Natural killer cell (primary cell): Measurements from ENCODE around the gene OGN. TPM values are rescaled to one million over a fixed set of nuclear protein-coding genes. Genes with fewer than 3 reads are reported as not detected.

ENCODE experiments used
- ATAC-seq, 3 donors: fragments of 150-1000 bp in 2 of 3; fragments of 200-7000 bp in 1 of 3; cut with Tn5 transposase; 1 replicate in 1 of 3; 2 replicates in 2 of 3; pipeline ENCODE4 v1.10.0; 2021; ENCODE audit warnings: mild to moderate bottlenecking in 2 of 3, moderate library complexity in 2 of 3
- DNase-seq, 2 donors: peaks; one replicate each; pipeline versions ENCODE4 v3.0.0 to v3.0.0-alpha.2; 2013 to 2021; ENCODE audit warnings: mixed read lengths in 1 of 2
- H3K27ac ChIP-seq: one replicate; pipeline ENCODE4 v1.5.1; 2013; ENCODE audit warnings: mild to moderate bottlenecking, low read length
- H3K27me3 ChIP-seq: one replicate; pipeline ENCODE4 v1.6.1; 2013; ENCODE audit warnings: low read length; ENCODE audit not compliant: control insufficient read depth, insufficient read depth
- H3K36me3 ChIP-seq: one replicate; pipeline ENCODE4 v1.6.1; 2013; ENCODE audit warnings: low read length; ENCODE audit not compliant: control insufficient read depth, insufficient read depth
- H3K4me1 ChIP-seq: one replicate; pipeline ENCODE4 v1.6.1; 2013; ENCODE audit warnings: low read length; ENCODE audit not compliant: control insufficient read depth, insufficient read depth
- H3K4me3 ChIP-seq: one replicate; pipeline ENCODE4 v1.5.1; 2013; ENCODE audit warnings: low read length
- H3K9me3 ChIP-seq: one replicate; pipeline ENCODE4 v1.6.1; 2013; ENCODE audit warnings: low read length; ENCODE audit not compliant: control insufficient read depth, insufficient read depth
- H3K27ac Mint-ChIP-seq, 2 donors: one replicate each; pipeline ENCODE4 v1.8.0; 2022; ENCODE audit warnings: mild to moderate bottlenecking in 2 of 2, mixed read lengths in 2 of 2, moderate library complexity in 1 of 2
- H3K27me3 Mint-ChIP-seq, 2 donors: one replicate each; pipeline ENCODE4 v1.8.0; 2022; ENCODE audit warnings: low read depth in 2 of 2, mixed read lengths in 2 of 2
- H3K36me3 Mint-ChIP-seq: one replicate; pipeline ENCODE4 v1.8.0; 2022; ENCODE audit warnings: mixed read lengths
- H3K4me1 Mint-ChIP-seq, 2 donors: one replicate each; pipeline ENCODE4 v1.8.0; 2022; ENCODE audit warnings: mixed read lengths in 2 of 2
- H3K4me3 Mint-ChIP-seq: one replicate; pipeline ENCODE4 v1.8.0; 2022; ENCODE audit warnings: mild to moderate bottlenecking, moderate library complexity, mixed read lengths
- H3K9me3 Mint-ChIP-seq, 2 donors: one replicate each; pipeline ENCODE4 v1.8.0; 2022; ENCODE audit warnings: mixed read lengths in 2 of 2
- CTCF ChIP-seq: fragments of 200-600 bp; IDR thresholded peaks from one replicate; pipeline ENCODE4 v1.8.0; 2022; ENCODE audit warnings: antibody characterized with exemption
- WGBS: methylation state at CpG from one replicate; pipeline ENCODE4 v1.1.7; 2013; ENCODE audit warnings: missing lambda C conversion rate; ENCODE audit not compliant: insufficient coverage; 5-methylcytosine and 5-hydroxymethylcytosine counted together
- intact Hi-C: fragments of 100-400 bp; cut with micrococcal nuclease; formaldehyde crosslinking; loops from one replicate; pipeline ENCODE4 v1.14.2; 2022
- total RNA-seq, 4 donors: library from RNA; stranded (reverse); fragments of 120-200 nt in 1 of 4; gene quantifications; one replicate each; pipeline versions ENCODE4 v1.2.3 to v1.2.4, GENCODE V29; 2013 to 2022

OGN gene
- total RNA-seq, 3 donors from 2014 or later (not counting 1 experiment from before 2014, with no cell fraction given) = 0.18 to 0.33 TPM; not detected in 1

GRCh38 chr9:92345582-92345981 is 58.8 kb downstream of the OGN start:
- intact Hi-C loops = no loop called here
- H3K27ac Mint-ChIP-seq = no peak overlapping the region

GRCh38 chr9:92342825-92343488 is 61.4 kb downstream of the OGN start:
- H3K36me3 ChIP-seq = peaks cover 2% of the 10 kb centered on the region
- no peak overlapping the region for H3K4me3 ChIP-seq
- WGBS = no CpG with 5 or more reads among the region's 1 CpG
- no peaks in the 10 kb centered on the region for H3K27me3 Mint-ChIP-seq
- no peaks in the 10 kb centered on the region for H3K9me3 ChIP-seq
- H3K27ac Mint-ChIP-seq = no peak overlapping the region
- peaks cover 3 to 5% of the 10 kb centered on the region in 2 donors for H3K9me3 Mint-ChIP-seq
- no peaks in the 10 kb centered on the region for H3K27me3 ChIP-seq
- H3K4me3 Mint-ChIP-seq = no peak overlapping the region
- H3K36me3 Mint-ChIP-seq = no peaks in the 10 kb centered on the region
- no peak overlapping the region for H3K27ac ChIP-seq
- no peaks in the 10 kb centered on the region for H3K4me1 ChIP-seq
- no peaks in the 10 kb centered on the region for H3K4me1 Mint-ChIP-seq
- ATAC-seq = no peak
- no peak for DNase-seq
- no peak for TF ChIP-seq CTCF
- intact Hi-C loops = loop anchor here (5.0 kb wide), 2 partner anchors 94 to 289 kb away; no protein-coding TSS in a partner anchor

More at GRCh38 chr9:92345582-92345981, 58.8 kb downstream of the OGN start:
- H3K27me3 Mint-ChIP-seq = no peaks in the 10 kb centered on the region
- no peak overlapping the region for H3K4me3 ChIP-seq
- DNase-seq (no peak), ATAC-seq (no peak)
- no peaks in the 10 kb centered on the region for H3K36me3 ChIP-seq
- peaks cover 3 to 5% of the 10 kb centered on the region in 2 donors for H3K9me3 Mint-ChIP-seq
- H3K27me3 ChIP-seq = no peaks in the 10 kb centered on the region
- no peaks in the 10 kb centered on the region for H3K36me3 Mint-ChIP-seq
- H3K9me3 ChIP-seq = no peaks in the 10 kb centered on the region
- TF ChIP-seq CTCF = no peak
- H3K4me1 ChIP-seq = no peaks in the 10 kb centered on the region
- H3K4me1 Mint-ChIP-seq = peaks cover under 1 to 2% of the 10 kb centered on the region in 2 donors
- H3K27ac ChIP-seq = no peak overlapping the region
- H3K4me3 Mint-ChIP-seq = no peak overlapping the region

GRCh38 chr9:92341578-92341977 is 62.8 kb downstream of the OGN start:
- no peak overlapping the region for H3K27ac Mint-ChIP-seq
- WGBS = 97% methylated on average over 1 of the region's 1 CpG
- DNase-seq = no peak
- TF ChIP-seq CTCF = no peak
- no peak overlapping the region for H3K4me3 Mint-ChIP-seq
- H3K4me1 Mint-ChIP-seq = no peaks in the 10 kb centered on the region
- H3K36me3 Mint-ChIP-seq = no peaks in the 10 kb centered on the region
- no peak overlapping the region for H3K4me3 ChIP-seq
- H3K9me3 ChIP-seq = no peaks in the 10 kb centered on the region
- H3K27me3 Mint-ChIP-seq = no peaks in the 10 kb centered on the region
- H3K9me3 Mint-ChIP-seq = peaks cover 3 to 5% of the 10 kb centered on the region in 2 donors
- no peak for ATAC-seq
- intact Hi-C loops = loop anchor here (5.0 kb wide), 2 partner anchors 96 to 291 kb away; no protein-coding TSS in a partner anchor
- H3K27me3 ChIP-seq = no peaks in the 10 kb centered on the region
- peaks cover 5% of the 10 kb centered on the region for H3K36me3 ChIP-seq
- H3K27ac ChIP-seq = no peak overlapping the region
- H3K4me1 ChIP-seq = no peaks in the 10 kb centered on the region

- H3K4me3 ChIP-seq = no peak overlapping the region
- Mint-ChIP-seq H3K27me3 (no peaks in the 10 kb centered on the region), H3K36me3 (no peaks in the 10 kb centered on the region), H3K9me3 (no peaks in the 10 kb centered on the region), H3K27ac (no peak overlapping the region), H3K4me1 (no peaks in the 10 kb centered on the region), H3K4me3 (no peak overlapping the region)
- 98% methylated on average over 2 of the region's 2 CpGs for WGBS
- intact Hi-C loops = no loop called here
- no peak overlapping the region for H3K27ac ChIP-seq
- no peaks in the 10 kb centered on the region for H3K4me1 ChIP-seq
- H3K36me3 ChIP-seq = peaks cover 3% of the 10 kb centered on the region
- no peak for TF ChIP-seq CTCF
- ATAC-seq (no peak), DNase-seq (no peak)
- no peaks in the 10 kb centered on the region for H3K27me3 ChIP-seq
- no peaks in the 10 kb centered on the region for H3K9me3 ChIP-seq
Observed at GRCh38 chr9:92333282-92333634, 71.1 kb downstream of the OGN start.
